SK-N-SH (cell line): ENCODE results near the gene C1QBP. TPM values are rescaled to one million over a fixed set of nuclear protein-coding genes. Genes with fewer than 3 reads are reported as not detected.

ENCODE experiments used
- CTCF ChIA-PET: fragments of 300-600, 350-600 bp; formaldehyde crosslinking; extraction: SDS; loops from one replicate; lab custom pipeline; 2021; lab: Yijun Ruan, JAX
- POLR2A ChIA-PET: fragments of 350-600 bp; sonication (Branson Sonifier 250); formaldehyde crosslinking; extraction: SDS; loops from one replicate; lab custom pipeline; 2020; ENCODE audit warnings: antibody characterized with exemption, inconsistent platforms; lab: Yijun Ruan, JAX
- DNase-seq: peaks from one replicate; pipeline ENCODE4 v3.0.0; 2012
- H2AFZ ChIP-seq: fragments of 200-600 bp; sonication (generic); 2 replicates; pipeline ENCODE4 v1.8.1; 2016; ENCODE audit warnings: antibody characterized with exemption, mild to moderate bottlenecking, low read depth
- H3F3A ChIP-seq: fragments of 200-600 bp; sonication (generic); replicated peaks from 2 replicates; pipeline ENCODE3; 2016; ENCODE audit warnings: antibody characterized with exemption, mild to moderate bottlenecking; ENCODE audit not compliant: insufficient read depth
- H3K27ac ChIP-seq, 2 experiments: fragments of 200-500 bp in 1 of 2; fragments of 200-600 bp in 1 of 2; sonication (Bioruptor generic) in 1 of 2; sonication (generic), shearing (Covaris generic) in 1 of 2; 2 replicates each; pipeline versions ENCODE4 v1.5.1 to v1.6.1; 2014 to 2016; ENCODE audit warnings: low read depth in 2 of 2, inconsistent platforms in 1 of 2, low read length in 1 of 2, mild to moderate bottlenecking in 1 of 2, mixed read lengths in 1 of 2
- H3K27me3 ChIP-seq: fragments of 200-600 bp; sonication (generic), shearing (Covaris generic); 2 replicates; pipeline ENCODE4 v1.6.1; 2016; ENCODE audit warnings: mixed run types; ENCODE audit not compliant: insufficient read depth
- H3K36me3 ChIP-seq, 2 experiments: fragments of 200-500 bp in 1 of 2; fragments of 200-600 bp in 1 of 2; sonication (Bioruptor generic) in 1 of 2; sonication (generic) in 1 of 2; replicated peaks in 1 of 2; 2 replicates each; pipeline versions ENCODE3 to v1.5.1; 2014 to 2016; ENCODE audit warnings: low read length in 1 of 2, mild to moderate bottlenecking in 1 of 2; ENCODE audit not compliant: insufficient read depth in 2 of 2, control insufficient read depth in 1 of 2
- H3K4me1 ChIP-seq, 2 experiments: fragments of 200-500 bp in 1 of 2; fragments of 200-600 bp in 1 of 2; sonication (Bioruptor generic) in 1 of 2; sonication (generic), shearing (Covaris generic) in 1 of 2; 2 replicates each; pipeline versions ENCODE4 v1.5.1 to v1.6.1; 2014 to 2016; ENCODE audit warnings: low read depth in 1 of 2, low read length in 1 of 2, mixed run types in 1 of 2; ENCODE audit not compliant: insufficient read depth in 2 of 2, control insufficient read depth in 1 of 2
- H3K4me2 ChIP-seq: fragments of 200-600 bp; sonication (generic), shearing (Covaris generic); 2 replicates; pipeline ENCODE4 v1.6.1; 2017; ENCODE audit warnings: mixed run types
- H3K4me3 ChIP-seq, 2 experiments: fragments of 200-500 bp in 1 of 2; fragments of 200-600 bp in 1 of 2; sonication (Bioruptor generic) in 1 of 2; sonication (generic), shearing (Covaris generic) in 1 of 2; 2 replicates each; pipeline versions ENCODE4 v1.5.1 to v1.8.1; 2014 to 2016; ENCODE audit warnings: low read depth in 2 of 2, inconsistent platforms in 1 of 2, low read length in 1 of 2, mild to moderate bottlenecking in 1 of 2, mixed read lengths in 1 of 2, moderate library complexity in 1 of 2
- H3K79me2 ChIP-seq: fragments of 200-600 bp; sonication (generic); 2 replicates; pipeline ENCODE4 v1.8.1; 2017; ENCODE audit warnings: mild to moderate bottlenecking; ENCODE audit not compliant: insufficient read depth
- H3K9ac ChIP-seq: fragments of 200-600 bp; sonication (generic); 2 replicates; pipeline ENCODE4 v1.6.1; 2017; ENCODE audit warnings: mixed run types
- H3K9me2 ChIP-seq: fragments of 200-600 bp; sonication (generic); 2 replicates; pipeline ENCODE4 v1.6.1; 2017; ENCODE audit warnings: mixed run types
- H3K9me3 ChIP-seq: fragments of 200-600 bp; sonication (generic); 2 replicates; pipeline ENCODE4 v1.6.1; 2017; ENCODE audit warnings: mixed run types, mild to moderate bottlenecking, moderate library complexity
- H4K20me1 ChIP-seq: fragments of 200-600 bp; sonication (generic); 2 replicates; pipeline ENCODE4 v1.6.1; 2017; ENCODE audit warnings: mild to moderate bottlenecking, mixed run types; ENCODE audit not compliant: insufficient read depth
- CHD2 ChIP-seq: fragments of 150-350 bp; IDR thresholded peaks from 2 replicates; pipeline ENCODE4 v1.6.1; 2018; ENCODE audit warnings: low read length; ENCODE audit not compliant: partially characterized antibody
- CTCF ChIP-seq: fragments of 200-600 bp; sonication (generic); IDR thresholded peaks from 2 replicates; pipeline ENCODE4 v1.6.1; 2017; ENCODE audit warnings: antibody characterized with exemption, mild to moderate bottlenecking, moderate library complexity
- ELF1 ChIP-seq: IDR thresholded peaks from 2 replicates; pipeline ENCODE4 v1.4.0; 2012
- EP300 ChIP-seq, 2 experiments: IDR thresholded peaks; 2 replicates each; pipeline versions ENCODE4 v1.4.0 to v1.6.1; 2012; ENCODE audit warnings: borderline replicate concordance in 1 of 2, low read depth in 1 of 2, low read length in 1 of 2
- FOXM1 ChIP-seq: IDR thresholded peaks from 2 replicates; pipeline ENCODE4 v1.4.0; 2012; ENCODE audit warnings: low read depth, mild to moderate bottlenecking
- GABPA ChIP-seq: IDR thresholded peaks from 2 replicates; pipeline ENCODE4 v1.4.0; 2012; ENCODE audit warnings: low read depth, mild to moderate bottlenecking
- GATA2 ChIP-seq: sonication (generic); formaldehyde crosslinking; IDR thresholded peaks from 2 replicates; pipeline ENCODE4 v1.5.0; 2020; ENCODE audit warnings: mild to moderate bottlenecking, missing genetic modification reagents
- MXI1 ChIP-seq: IDR thresholded peaks from 2 replicates; pipeline ENCODE4 v1.6.1; 2012; ENCODE audit warnings: mild to moderate bottlenecking, low read depth, low read length, improper control_type of control experiment
- REST ChIP-seq: IDR thresholded peaks from 2 replicates; pipeline ENCODE4 v1.6.1; 2012; ENCODE audit warnings: mild to moderate bottlenecking, low read depth, low read length, moderate library complexity
- SIN3A ChIP-seq: IDR thresholded peaks from 2 replicates; pipeline ENCODE4 v1.6.1; 2012; ENCODE audit warnings: low read depth, mild to moderate bottlenecking, low read length, moderate library complexity, borderline replicate concordance
- YY1 ChIP-seq: IDR thresholded peaks from 2 replicates; pipeline ENCODE4 v1.4.0; 2012; ENCODE audit warnings: low read depth, mild to moderate bottlenecking
- ZBTB33 ChIP-seq: IDR thresholded peaks from 2 replicates; pipeline ENCODE4 v1.4.0; 2012; ENCODE audit warnings: low read depth, borderline replicate concordance
- WGBS: methylation state at CpG from one replicate; pipeline ENCODE4 v1.1.6; 2017; ENCODE audit warnings: low lambda C conversion rate; 5-methylcytosine and 5-hydroxymethylcytosine counted together
- polyA plus RNA-seq, 3 experiments: library from polyadenylated mRNA; depleted of rRNA; stranded (reverse); fragments of >200 nt; gene quantifications; 2 replicates each; pipeline ENCODE4 v1.2.3, GENCODE V29; 2012

C1QBP gene
- polyA plus RNA-seq, 1 of the 3 experiments (the other 2 are of a cell fraction) = 269 TPM

- TF ChIP-seq ZBTB33 = no peak
- TF ChIP-seq EP300 (IDR thresholded peaks at IDR 0.05; ENCODE audit: borderline replicate concordance in 1 of 2, low read depth in 1 of 2, low read length in 1 of 2) = no peak
- TF ChIP-seq GABPA = no peak
- TF ChIP-seq MXI1 = no peak
- TF ChIP-seq ELF1 = no peak
- no peak for TF ChIP-seq GATA2 (CRISPR knock-in tag)
- TF ChIP-seq REST = no peak
- no peak for TF ChIP-seq CHD2
- TF ChIP-seq SIN3A = no peak
- TF ChIP-seq YY1 = no peak
- no peak for TF ChIP-seq FOXM1
- TF ChIP-seq CTCF = no peak
- no peaks in the 10 kb centered on the region for H3K9me3 ChIP-seq
- H3K9ac ChIP-seq = no peak overlapping the region
- H3K27ac ChIP-seq = no peak overlapping the region
- no peak overlapping the region for H2AFZ ChIP-seq
- CTCF ChIA-PET = no interaction called here
- no peaks in the 10 kb centered on the region for H4K20me1 ChIP-seq
- WGBS = 90% methylated on average over 4 of the region's 4 CpGs
- H3K4me1 ChIP-seq = peaks cover 7 to 11% of the 10 kb centered on the region in 2 experiments; a peak in 3 of 4 replicates
- POLR2A ChIA-PET = no interaction called here
- peaks cover 88% of the 10 kb centered on the region for H3K79me2 ChIP-seq
- no peak overlapping the region for H3K4me2 ChIP-seq
- no peaks in the 10 kb centered on the region for H3F3A ChIP-seq
- H3K9me2 ChIP-seq = no peaks in the 10 kb centered on the region
- H3K4me3 ChIP-seq = no peak overlapping the region
- peaks cover 73 to 75% of the 10 kb centered on the region in 2 experiments for H3K36me3 ChIP-seq
- no peaks in the 10 kb centered on the region for H3K27me3 ChIP-seq
- DNase-seq = no peak
Observed at GRCh38 chr17:5481451-5481850, 42.5 kb upstream of the C1QBP start.
